ENCODE data around the gene CR2.
"Not testable (repeated sequence)": the region's sequence is repeated elsewhere in the genome, so short reads cannot be mapped to it uniquely, and the experiment has no call there.

CR2 gene

DNA sequence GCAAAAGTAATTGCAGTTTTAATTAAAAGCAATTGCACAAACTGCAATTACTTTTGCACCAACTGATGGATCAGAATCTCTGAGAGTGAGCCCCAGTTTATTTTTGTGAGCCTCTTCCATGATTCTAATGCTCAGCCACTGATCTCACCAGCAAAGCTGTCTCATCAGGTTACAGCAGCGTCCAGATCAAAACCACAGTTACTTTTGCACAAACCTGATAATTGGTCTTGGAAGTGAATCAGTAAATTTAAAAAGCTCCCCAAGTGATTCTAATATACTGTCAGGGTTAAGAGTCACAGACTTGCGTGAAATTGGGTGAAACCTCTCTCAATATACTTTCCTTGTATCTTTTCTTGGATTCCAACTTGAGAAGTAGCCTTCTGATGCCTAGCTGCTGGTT lies 13.5 kb upstream of the CR2 start:
- no peak for DNase-seq (ENCODE audit: low read depth)
- no peak overlapping the region for H3K4me3 ChIP-seq (ENCODE audit: low read depth, low read length)

DNA sequence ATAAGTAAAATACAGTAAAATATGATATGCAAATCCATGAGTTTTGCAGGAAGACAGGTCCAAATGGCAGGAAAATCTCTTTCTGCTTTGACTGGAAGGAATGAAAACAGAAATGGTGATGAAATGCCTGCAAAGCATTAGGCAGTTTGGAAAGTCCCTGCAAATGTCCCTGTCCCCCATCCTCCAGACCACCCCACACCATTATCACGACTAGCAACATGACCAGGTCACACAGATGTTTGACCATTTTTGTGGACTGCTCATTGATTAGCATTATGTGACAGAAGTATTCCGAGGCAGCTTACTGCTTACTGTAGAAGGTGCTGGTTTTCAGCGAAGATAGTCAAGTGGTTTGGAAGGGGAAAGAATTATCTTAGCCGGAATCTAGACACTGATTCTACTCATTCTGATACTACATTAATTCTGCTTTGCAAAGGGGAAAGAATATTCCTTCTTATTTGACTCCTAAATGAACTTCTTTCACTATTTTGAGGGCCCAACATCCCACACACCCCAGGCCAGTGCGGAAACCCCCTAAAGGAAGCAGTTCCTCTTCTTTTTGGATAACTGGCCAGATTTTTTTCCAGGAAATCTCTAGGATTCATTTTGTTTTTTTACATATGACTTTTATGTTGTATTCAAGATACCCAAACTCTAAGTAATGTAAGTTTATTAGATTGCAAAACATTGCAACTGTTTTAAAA lies 9.5 kb upstream of the CR2 start:
- no peak for DNase-seq (ENCODE audit: low read depth)
- H3K4me3 ChIP-seq (ENCODE audit: low read depth, low read length) = no peak overlapping the region

DNA sequence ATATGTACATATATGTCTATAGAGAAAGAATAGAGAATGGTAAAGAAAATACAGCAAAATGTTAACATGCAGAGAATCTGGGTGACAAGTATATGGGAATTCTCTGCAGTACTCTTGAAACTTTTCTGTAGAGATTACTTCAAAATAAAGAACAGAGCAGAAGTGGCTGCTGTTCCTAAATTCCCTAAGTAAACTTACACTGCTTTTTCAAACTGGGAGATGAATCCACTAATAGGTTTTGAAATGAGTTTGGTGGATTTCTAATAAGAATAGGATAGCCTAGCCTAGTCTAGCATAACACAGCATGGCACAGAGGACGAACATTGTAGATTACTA lies 450 bp upstream of the CR2 start:
- no peak for DNase-seq (ENCODE audit: low read depth)
- H3K4me3 ChIP-seq (ENCODE audit: low read depth, low read length) = no peak overlapping the region

DNA sequence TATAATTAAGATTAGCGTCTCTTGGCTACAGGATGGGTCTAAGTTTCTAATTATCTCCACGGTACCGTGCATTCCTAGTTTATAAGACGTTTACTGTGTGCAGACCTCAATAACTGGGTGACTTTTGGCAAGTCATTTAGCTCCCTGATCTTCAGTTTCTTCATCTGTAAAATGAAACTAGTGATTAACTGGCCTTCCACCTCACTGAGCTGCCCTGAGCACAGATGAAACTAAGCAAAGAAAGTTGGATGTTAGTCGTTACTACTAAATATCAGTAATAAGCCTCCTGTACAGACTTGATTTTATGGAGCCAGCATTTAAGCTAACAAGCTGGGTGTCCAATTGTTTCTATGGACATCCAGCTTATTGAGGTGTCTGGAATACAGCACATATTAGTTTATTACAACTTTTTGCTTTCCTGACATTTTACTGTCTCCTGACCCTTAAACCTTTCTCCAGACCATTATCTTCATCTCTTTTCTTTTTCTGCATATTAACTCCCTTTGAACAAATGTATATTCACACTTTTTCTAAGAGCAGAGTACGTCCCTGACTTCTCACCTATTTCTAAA lies 1.1 kb downstream of the CR2 start:
- no peak for DNase-seq (ENCODE audit: low read depth)
- H3K4me3 ChIP-seq (ENCODE audit: low read depth, low read length) = no peak overlapping the region

DNA sequence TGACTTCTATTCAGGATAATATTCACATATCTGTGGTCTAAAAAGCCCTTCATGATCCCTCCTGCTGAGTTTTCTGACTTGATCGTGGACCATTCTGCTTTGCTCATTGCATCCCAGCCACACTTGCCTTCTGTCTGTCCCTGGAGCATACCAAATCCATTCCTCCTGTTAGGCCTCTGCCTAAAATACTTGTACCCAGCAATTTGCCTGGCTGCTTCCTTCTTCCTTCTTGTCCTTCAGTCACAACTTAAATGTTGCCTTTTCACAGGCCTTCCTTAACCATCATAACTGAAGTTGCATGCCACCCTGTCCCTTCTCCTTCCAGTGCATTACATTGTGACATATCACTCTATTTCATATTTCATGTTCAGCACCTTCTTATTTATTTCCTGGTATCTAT lies 4.3 kb downstream of the CR2 start:
- no peak for DNase-seq (ENCODE audit: low read depth)
- no peak overlapping the region for H3K4me3 ChIP-seq (ENCODE audit: low read depth, low read length)

DNA sequence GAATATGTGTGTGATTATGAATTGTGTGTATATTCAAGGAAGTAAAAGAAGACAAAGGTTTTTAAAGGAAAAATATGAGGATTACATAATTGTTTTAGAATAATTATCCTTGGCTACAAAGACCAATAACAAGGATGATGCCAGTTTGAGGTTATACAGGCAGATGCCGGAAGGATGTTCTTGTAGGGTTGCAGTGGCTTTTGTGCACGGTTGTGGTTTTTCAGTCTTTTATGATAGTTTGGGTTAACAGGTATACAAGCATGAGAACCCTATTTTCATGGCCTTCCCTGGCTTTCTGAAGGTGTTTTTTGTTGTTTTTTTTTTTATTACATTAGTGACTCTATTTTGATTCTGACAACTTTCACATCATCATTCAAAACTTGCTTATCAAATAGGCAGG lies 4.9 kb downstream of the CR2 start:
- no peak for DNase-seq (ENCODE audit: low read depth)
- no peak overlapping the region for H3K4me3 ChIP-seq (ENCODE audit: low read depth, low read length)

DNA sequence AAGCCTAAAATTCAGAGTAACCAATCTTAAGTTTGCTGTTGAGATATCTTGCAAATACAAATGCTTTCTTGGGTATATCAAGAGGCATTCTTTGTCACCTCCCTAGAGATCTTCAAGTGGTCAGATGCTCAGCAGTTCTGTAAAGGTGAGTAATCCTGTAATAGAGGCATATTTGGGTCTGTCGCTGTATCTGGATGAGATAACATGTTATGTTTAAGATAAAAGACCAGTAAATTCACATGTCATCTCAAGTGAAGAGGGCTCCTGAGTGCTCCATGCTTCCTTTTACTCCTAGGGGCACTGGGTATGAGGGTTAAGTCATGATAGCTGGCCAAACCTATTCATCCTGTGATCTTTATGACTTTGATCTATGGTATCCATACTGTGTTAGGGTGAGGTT lies 7.5 kb downstream of the CR2 start:
- no peak overlapping the region for H3K4me3 ChIP-seq (ENCODE audit: low read depth, low read length)
- no peak for DNase-seq (ENCODE audit: low read depth)

DNA sequence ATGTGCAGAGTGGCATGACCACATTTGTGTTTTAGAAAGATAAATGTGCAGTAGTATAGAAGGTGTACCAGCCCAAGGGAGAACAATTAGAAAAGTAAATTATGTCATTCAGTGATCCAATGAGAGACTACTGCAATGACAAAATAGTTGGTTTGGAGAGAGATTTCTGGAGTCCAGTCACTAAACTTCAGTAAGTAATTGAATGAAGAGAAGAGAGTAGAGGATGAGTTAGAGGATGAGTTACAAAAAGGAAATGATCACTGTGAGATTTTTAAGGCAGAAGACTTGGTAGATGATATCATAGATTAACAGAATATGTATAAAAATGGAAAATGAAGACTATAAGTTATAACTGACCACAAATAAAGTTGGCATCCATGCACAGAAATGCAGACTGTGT lies 8.4 kb downstream of the CR2 start:
- H3K4me3 ChIP-seq (ENCODE audit: low read depth, low read length) = no peak overlapping the region
- no peak for DNase-seq (ENCODE audit: low read depth)

DNA sequence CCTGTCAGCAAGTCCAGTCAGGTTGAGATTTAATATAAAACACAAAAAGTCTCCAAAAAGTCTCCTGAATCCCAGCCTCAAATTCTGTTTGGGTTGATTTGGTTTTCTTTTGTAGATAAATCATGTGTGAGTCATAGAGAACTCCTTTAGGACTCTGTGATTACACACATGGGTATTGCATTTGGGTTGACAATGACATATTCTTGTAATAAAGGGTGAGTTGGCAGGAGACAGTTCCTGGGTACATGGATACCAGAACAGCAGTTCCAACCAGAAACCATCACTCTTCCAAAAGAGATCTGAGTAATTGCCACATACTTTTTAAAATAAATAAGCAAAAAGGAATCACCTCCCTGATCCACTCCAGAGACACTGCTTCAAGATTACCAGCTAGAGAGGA lies 8.9 kb downstream of the CR2 start:
- DNase-seq (ENCODE audit: low read depth) = peak; percentile 4

DNA sequence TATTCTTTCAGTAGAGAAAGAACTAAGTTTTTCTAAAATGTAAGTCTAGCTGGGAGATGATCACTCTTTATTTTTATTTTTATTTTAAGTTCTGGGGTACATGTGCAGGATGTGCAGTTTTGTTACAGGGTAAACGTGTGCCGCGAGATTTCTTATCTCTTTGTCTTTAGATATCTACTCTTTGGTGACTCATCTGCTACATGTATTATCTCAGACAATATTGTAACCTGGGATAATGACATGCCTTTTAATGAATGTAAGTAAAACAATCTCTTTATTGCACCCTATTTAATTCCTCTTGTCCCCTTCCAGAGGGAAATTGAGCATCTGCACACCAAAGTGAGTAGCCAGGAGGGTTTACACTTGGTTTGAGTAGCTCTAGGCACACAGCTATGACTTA lies 9.4 kb downstream of the CR2 start:
- DNase-seq (ENCODE audit: low read depth) = no peak

More for the DNA sequence above, 8.9 kb downstream of the CR2 start:
- H3K4me3 ChIP-seq (ENCODE audit: low read depth, low read length) = no peak overlapping the region

DNA sequence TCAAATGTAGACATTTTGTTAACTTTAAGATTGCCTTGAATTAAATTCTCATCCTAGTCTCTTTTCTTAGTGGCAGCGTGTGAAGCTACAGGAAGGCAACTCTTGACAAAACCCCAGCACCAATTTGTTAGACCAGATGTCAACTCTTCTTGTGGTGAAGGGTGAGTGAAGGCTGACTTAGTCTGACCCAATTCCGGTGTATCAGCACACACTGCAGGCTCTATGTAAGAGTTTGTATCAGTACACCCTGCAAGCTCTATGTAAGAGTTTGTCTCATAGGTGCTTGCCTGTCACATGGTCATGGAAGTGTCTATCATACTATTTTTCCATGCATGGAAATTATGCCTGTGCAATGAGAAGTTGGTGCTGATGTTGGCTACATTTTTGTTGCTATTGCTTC lies 16.8 kb downstream of the CR2 start:
- no peak overlapping the region for H3K4me3 ChIP-seq (ENCODE audit: low read depth, low read length)
- no peak for DNase-seq (ENCODE audit: low read depth)

More for the DNA sequence above, 9.4 kb downstream of the CR2 start:
- H3K4me3 ChIP-seq (ENCODE audit: low read depth, low read length) = no peak overlapping the region

DNA sequence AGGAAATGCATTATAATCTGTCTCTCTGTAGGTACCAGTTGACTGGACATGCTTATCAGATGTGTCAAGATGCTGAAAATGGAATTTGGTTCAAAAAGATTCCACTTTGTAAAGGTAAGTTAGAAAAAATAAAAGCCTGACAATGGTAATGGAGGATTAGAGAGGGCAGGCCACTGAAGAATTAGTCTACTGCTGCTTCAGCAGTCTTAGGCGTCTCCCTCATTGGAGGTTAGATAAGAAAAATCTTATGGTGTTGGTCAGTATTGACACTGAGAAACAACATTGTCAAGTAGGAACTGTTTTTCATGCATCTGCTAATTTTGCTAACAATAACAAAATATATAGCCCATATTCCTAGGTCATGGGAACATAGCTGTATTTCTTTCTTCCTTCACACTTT lies 20.1 kb downstream of the CR2 start:
- no peak overlapping the region for H3K4me3 ChIP-seq (ENCODE audit: low read depth, low read length)
- DNase-seq (ENCODE audit: low read depth) = no peak

DNA sequence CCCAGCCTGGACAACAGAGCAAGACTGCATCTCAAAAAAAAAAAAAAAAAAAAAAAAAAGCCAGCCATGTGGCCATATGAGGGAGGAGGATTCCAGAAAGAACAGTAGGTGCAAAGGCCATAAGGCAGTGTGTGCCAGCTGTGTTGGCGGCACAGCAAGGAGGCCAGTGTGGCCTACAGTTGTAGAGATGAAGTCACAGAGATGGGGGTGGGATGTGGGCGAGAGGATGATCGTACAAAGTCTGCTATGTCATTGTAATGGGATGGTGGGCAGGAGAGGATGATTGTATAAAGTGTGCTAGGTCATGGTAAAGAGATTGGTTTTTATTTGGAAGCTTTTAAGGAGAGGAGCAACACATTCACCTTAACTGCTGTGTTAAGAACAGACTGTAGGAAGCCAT lies 32.1 kb downstream of the CR2 start:
- DNase-seq (ENCODE audit: low read depth) = no peak
- no peak overlapping the region for H3K4me3 ChIP-seq (ENCODE audit: low read depth, low read length)

DNA sequence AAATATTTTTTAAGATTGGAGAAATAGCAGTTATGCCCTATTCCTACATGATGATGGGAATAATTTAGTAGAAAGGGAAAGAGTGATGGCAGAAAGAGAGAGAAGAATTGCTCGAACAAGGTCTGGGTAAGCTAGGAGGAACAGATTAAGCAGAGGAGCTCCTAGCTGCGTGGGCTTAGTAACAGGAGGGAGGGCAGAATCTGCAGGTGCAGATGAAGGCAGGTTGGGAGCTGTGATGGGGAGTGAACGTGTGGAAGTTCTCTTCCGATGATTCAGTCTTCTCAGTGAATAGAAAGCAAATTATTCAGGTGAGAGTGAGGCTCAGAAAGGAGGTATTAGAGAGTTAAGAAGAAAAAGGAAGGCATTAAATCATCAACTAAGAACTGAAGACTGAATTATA lies 33.5 kb downstream of the CR2 start:
- no peak overlapping the region for H3K4me3 ChIP-seq (ENCODE audit: low read depth, low read length)
- no peak for DNase-seq (ENCODE audit: low read depth)

DNA sequence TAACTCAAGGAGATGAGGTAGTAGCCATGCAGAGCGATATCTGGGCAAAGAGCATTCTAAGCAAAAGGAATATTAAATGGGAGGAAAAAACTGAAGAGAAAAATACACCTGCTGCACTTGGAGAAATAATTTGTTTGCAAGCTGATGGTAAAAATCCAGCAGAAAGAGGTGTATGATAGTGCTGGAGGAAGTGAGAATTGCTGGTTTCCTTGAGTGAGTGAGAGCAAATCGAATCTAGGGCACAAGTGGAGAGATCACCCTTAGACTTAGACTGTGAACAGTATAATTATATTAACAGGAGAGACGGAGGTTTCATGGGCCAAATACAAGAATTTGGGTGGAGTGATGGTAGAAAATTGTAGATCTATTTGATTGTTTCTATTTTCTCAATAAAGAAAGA lies 39.1 kb downstream of the CR2 start:
- no peak overlapping the region for H3K4me3 ChIP-seq (ENCODE audit: low read depth, low read length)
- DNase-seq (ENCODE audit: low read depth) = no peak

DNA sequence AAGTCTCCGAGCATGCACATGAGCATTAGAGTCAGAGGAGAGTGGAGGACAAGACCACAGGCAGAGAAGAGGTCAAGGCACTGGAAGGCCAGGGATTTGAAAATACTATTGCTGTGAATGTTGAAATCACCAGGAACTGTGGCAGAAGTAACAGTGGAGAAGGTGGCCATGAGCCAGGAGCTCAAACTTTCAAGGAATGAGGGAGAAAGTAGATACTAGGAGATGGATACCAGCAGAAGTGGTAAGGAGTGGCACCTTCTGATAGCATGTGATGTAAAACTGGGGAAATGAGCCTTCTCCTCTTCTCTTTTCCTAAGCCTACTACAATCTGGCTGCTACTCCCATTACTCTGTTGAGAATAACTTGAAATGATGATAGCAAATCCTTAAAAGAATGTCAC lies 40.0 kb downstream of the CR2 start:
- no peak for DNase-seq (ENCODE audit: low read depth)
- no peak overlapping the region for H3K4me3 ChIP-seq (ENCODE audit: low read depth, low read length)

DNA sequence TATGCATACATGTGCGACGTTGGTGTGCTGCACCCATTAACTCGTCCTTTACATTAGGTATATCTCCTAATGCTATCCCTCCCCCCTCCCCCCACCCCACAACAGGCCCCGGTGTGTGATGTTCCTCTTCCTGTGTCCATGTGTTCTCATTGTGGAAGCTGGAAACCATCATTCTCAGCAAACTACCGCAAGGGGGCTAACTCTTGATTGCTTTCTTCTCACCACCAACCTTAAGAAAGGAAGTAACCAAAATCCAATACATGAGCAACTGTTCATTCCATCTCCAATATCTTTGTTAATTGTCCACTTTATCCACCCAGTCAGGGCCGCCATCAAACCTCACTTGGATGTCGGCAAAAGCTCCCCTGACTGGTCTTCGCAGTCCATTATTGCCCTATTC lies 41.2 kb downstream of the CR2 start:
- H3K4me3 ChIP-seq (ENCODE audit: low read depth, low read length); DNase-seq (ENCODE audit: low read depth): not testable (repeated sequence)

DNA sequence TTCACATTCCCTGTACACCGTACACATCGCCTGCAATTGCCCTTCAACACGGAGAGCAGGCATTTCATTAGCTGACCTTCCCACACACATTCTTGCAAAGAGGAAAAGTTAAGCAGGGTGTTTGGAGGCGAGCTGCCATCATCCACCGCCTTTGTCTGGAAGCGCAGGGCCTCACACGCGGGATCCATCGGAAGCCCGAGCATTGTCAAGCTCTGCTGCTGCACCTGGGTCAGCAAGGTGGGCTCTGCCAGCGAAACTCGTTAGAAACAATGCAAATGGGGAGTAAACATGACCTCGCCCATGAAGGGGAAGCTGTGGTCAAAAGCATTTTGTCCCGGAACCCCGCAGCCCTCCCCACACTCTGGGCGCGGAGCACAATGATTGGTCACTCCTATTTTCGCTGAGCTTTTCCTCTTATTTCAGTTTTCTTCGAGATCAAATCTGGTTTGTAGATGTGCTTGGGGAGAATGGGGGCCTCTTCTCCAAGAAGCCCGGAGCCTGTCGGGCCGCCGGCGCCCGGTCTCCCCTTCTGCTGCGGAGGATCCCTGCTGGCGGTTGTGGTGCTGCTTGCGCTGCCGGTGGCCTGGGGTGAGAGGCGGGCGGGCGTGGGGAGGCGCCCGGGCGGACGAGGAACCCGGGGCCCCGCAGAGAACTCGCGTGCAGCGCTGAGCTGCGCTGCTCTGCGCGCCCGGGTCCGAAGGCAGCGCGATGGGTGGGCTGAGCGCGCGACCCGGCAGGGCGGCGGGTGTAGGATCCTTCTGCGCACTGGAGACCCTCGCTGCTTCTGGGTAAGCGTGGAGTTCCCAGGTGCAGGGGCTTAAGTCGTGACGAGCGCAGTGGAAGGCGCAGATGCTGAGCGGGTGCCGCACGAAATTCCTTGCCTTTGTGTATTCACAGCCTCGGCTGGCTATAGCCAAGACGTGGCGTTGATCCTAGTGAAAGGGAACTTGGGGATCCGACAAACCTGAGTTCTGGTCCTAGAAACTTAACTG lies 42.0 kb downstream of the CR2 start, which contains the start of gene CR1:
Gene CR1 (plus strand): TSS at position 357 of the 992 bp plus-strand sequence. CDS start 111 bp downstream, at position 468.
- no peak for DNase-seq (ENCODE audit: low read depth)
- H3K4me3 ChIP-seq (ENCODE audit: low read depth, low read length) = peak within 1 kb of the TSS; percentile 25

DNA sequence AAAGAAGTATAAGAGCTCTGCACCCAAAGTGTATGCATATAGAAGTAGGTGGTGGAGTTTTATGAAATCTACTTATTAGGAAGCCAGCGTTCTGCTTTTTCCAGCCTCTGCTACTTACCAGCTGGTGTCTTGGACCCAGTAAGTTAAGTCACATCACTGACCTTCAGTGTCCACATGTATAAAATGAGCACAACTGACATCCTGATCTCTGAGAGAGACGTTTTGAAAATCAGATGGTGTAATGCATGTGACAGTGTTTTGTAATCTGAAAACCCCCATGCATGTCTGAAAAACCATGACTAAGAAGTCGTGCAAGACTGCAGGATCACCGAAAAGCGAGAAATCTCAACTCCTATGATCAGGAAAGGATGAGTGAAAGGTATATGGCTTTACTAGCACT lies 43.8 kb downstream of the CR2 start:
- no peak overlapping the region for H3K4me3 ChIP-seq (ENCODE audit: low read depth, low read length)
- no peak for DNase-seq (ENCODE audit: low read depth)

DNA sequence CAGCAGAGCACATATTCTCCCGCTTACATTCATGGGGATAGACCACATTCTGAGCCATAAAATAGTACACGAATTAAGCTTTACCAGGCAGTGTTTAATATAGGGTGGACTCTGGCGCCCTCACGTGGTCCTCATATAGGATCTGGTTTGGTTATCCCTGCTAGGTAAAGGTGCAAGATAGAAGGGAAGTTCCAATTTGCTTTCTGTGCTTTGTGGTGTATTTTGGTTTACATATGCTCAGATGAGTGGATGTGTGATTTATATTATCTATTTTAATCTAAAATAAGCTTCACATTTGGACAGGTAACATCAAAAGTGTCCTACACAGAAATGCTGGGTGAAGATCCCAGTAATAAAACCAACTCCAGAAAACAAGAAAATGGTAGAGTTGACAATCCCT lies 45.4 kb downstream of the CR2 start:
- no peak overlapping the region for H3K4me3 ChIP-seq (ENCODE audit: low read depth, low read length)
- peak; percentile 25 for DNase-seq (ENCODE audit: low read depth)

Measured in skeletal muscle cell (primary cell).